ENCODE measurements around the gene GAN. TPM values are rescaled to one million over a fixed set of nuclear protein-coding genes. Genes with fewer than 3 reads are reported as not detected.
"Not testable (repeated sequence)": the region's sequence is repeated elsewhere in the genome, so short reads cannot be mapped to it uniquely, and the experiment has no call there.

GAN gene
- polyA plus RNA-seq, 1 donor = 3.6 TPM

DNA sequence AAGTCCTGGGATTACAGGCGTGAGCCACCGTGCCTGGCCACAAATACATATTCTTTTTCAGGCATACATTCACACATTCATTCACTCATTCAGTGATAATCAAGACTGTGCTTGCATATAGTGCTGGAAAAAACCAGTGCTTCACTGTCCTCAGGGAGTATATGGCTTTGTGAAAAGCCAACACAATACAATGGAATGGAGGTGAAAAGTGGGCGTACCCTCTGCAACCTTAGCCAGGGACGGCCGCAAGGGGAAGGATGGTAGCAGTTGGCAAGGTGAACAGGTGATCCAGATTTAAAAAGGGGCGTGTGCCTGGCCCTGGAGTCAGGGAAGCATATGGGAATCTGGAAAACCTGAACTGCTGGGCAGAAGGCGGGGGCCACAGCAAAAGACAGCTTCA, 18.1 kb upstream of the GAN start:
- DNase-seq = no peak

DNA sequence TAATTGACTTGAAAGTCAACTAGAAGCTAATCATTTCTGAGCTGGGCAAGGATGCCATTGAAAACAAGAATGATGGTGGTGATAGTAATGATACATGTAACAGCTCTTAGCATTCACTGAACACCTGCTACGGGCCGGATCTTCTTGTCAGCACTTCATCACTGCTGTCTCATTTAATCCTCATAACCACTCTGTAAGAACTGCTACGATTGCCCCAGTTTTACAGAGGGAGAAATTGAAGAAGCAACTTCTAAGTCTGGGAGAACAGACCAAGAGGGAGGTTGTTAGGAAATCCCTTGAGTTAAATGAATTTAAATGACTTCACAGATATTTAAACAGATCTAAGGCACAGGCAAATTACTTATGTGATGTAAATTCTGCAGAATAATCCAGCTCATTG, 7.0 kb upstream of the GAN start:
- DNase-seq = no peak

- DNase-seq = no peak
Measured at GRCh38 chr16:81310045-81310644, 4.6 kb upstream of the GAN start.

GRCh38 chr16:81311762-81312161, 3.0 kb upstream of the GAN start:
- no peak for DNase-seq

GRCh38 chr16:81313701-81314602, 810 bp upstream of the GAN start:
- no peak for DNase-seq

GRCh38 chr16:81315271-81316175, 761 bp downstream of the GAN start:
- peak; percentile 35 for DNase-seq

DNA sequence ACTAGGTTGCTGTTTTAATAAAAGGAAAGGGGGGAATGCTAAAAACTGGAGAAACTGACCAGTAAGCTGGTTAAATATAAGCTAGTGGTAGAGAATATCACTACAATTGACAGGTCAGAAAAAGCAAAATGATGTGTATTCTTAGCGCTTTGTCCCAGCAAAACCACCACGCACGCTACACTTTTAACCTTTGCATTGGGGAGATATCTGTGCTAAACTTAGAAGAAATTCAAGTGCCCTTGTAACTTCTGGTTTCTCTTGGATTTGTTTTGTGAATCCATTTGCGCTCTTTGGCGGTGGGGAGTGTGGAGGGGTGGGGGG, 1.4 kb downstream of the GAN start:
- DNase-seq = no peak

DNA sequence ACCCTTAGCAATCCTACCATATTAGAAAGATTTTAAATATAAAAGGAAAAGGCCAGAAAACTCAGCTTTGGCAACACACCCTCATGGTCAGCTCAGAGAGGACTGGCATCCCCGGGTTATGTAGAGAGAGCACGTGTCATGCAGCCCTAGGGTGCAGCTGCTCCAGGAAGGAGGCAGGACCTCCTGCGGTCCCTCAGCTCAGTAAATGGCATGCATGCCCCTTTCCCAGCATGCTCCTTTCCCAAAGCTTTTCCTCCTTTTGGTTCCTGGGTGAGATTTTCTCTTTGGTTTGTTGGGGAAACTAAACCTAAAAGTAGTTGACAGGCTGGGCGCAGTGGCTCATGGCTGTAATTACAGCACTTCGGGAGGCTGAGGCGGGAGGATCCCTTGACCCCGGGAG, 3.9 kb downstream of the GAN start:
- DNase-seq = no peak

DNA sequence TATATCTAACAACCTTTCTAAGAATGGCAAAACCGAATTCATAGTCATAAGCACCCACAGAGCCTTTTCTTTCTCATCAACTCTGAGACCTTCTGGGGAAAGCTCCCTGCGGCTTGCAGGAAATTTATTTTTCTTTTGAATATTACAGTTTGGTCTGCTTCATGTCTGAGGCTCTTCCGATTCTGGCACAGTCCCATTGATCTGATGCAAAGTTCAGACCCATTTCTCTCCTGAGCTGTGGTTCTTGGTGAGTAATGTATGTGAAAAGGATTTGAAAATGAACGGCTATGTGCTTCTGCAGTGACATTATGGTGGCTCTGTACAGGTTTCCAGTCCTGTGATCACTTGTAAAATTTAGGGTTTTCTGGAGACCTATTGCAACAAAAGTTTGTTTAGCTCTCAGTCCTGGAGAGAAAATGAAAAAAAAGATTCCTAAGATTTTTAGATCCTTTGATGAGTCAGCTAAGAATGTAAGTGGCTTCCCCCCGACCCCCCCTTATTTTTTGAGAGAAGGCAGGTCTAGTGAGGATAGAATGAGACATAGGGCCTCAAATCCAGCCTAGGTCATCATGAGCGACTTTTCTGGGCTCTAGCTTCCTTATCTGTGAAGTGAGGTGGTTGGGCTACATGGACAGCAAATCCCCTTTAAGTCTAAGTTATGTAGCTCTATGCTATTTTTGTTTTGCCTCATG, 4.6 kb downstream of the GAN start:
- no peak for DNase-seq

DNA sequence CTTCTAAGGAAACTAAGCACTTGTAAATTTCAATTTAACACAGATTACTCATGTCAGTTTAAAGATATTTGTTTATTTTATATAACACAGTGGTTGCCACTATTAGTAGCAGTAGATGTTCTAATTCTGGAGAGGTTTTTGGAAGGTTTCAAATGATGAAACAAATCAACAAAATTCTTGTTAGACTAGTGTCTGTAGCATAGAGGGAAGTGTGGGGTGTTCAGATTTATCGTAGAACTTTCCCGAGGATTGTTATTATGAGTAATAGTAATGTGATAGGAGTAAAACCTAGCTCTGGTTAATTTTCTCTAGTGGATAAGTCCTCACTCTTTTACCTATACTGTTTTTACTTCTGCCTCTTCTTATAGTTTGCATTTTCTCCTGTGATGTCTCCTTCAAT, 6.3 kb downstream of the GAN start:
- no peak for DNase-seq

DNA sequence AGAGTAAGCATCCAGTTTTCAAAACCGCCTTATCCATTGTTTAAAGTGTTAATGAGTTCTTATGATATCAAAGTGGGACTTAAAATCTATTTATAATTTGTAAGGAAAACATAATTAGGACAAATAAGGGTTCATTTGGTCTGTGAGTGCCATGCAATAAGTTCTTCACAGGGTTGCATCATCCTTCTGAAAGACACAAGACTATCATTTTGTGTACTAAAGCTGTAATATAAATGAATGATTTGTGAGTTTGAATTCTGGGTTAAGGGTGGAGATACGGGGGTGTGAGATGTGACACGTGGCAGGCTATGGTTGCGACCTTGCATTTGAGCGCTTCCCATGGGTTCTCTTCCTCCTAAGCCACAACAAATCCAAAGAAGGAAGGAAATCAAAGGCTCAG, 6.8 kb downstream of the GAN start:
- no peak for DNase-seq

- no peak for DNase-seq
Measured at GRCh38 chr16:81324808-81325207, 10.0 kb downstream of the GAN start.

- DNase-seq = no peak
Measured at GRCh38 chr16:81327011-81327410, 12.2 kb downstream of the GAN start.

DNA sequence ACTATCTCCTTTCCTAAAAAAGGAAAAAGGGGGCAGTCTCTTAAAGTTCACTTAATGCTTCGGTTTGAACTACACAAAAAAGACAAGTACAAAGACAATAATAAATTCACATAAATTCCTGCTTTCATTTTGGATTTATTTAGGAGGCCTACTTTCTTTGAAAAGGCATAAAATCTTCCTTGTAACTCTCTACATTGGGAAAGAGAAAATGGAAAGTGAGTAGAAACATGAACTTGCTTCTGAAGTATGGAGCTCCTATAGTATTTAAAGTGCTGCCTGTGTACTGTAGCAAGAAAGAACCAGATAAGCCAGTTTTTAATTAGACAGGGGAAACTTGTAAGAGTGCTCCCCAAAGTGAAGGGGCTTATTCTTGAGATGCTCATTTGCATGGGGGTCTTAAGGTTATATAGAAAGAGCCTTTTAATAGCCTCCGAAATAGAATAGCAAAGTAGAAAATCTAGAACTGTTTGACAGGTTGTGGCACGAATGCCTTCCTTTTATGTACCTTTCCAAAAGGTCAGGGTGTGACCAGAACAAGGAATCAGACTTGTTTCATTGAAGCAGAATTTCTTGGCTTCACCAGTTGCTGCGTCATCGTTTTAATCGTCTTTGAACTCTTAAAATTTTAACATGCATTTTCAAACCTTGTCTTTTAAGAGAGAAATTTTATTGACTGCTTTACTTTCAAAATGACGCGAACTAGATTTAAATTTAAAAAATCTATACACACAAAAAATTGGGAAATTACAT, 12.9 kb downstream of the GAN start:
- DNase-seq = no peak

GRCh38 chr16:81329947-81330346, 15.2 kb downstream of the GAN start:
- no peak for DNase-seq

DNA sequence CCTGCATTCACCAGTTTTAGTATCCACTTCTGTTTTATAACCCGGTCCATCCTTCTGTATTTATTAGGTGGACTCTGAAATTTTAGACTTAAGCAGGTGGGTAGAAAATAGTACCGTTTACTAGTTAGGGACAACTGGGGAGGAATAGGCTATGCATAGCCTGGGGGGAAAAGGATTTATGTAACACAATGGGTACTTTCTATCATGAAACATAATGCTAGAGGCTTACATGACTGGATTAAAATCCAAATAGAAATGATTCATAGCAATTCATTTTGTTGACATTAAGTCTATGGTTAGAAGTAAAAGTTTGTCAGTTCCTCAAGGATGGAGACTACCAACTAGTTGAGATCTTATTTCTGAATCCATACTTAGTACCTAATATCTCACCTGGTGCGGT, 18.6 kb downstream of the GAN start:
- DNase-seq = no peak

DNA sequence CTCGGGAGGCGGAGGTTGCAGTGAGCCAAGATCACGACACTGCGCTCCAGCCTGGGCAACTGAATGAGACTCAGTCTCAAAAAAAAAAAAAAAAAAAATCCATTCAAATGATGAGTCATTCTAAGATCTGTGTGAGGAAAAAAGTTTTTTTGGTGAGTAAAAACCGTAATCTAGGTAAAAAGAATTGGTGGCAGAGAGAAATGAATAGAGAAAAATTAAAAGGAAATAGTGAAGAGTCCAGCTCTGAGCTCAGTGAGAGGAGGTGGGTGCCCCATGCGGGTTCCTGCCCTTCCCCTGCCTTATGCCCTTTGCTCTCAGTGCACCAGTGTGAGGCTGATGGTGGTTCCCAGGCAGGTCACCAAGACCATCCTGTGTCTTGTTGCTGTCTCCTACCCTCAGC, 20.9 kb downstream of the GAN start:
- DNase-seq = no peak

- no peak for DNase-seq
Measured at GRCh38 chr16:81337097-81337496, 22.3 kb downstream of the GAN start.

DNA sequence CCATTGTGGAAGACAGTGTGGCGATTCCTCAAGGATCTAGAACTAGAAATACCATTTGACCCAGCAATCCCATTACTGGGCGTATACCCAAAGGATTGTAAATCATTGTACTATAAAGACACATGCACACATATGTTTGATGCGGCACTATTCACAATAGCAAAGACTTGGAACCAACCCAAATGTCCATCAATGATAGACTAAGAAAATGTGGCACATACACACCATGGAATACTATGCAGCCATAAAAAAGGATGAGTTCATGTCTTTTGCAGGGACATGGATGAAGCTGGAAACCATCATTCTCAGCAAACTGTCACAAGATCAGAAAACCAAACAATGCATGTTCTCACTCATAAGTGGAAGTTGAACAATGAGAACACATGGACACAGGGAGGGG, 30.4 kb downstream of the GAN start:
- DNase-seq = not testable (repeated sequence)

DNA sequence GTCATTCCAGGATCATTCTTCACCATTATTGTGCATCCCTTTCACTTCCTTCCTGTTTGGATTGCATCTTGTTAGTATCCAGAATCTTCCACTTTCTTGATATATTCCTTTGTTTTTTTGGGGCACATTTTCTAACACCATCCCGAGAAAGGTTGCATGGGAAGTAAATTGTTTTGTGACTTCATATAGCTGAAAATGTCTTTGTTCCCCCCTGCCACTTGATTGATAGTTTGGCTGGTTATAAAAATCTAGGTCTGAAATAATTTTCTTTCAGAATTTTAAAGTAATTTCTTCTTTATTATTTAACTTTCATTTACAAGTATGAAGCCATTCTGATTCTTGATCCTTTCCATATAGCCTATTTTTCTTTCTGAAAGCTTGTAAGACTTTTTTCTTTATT, 32.7 kb downstream of the GAN start:
- DNase-seq = no peak

DNA sequence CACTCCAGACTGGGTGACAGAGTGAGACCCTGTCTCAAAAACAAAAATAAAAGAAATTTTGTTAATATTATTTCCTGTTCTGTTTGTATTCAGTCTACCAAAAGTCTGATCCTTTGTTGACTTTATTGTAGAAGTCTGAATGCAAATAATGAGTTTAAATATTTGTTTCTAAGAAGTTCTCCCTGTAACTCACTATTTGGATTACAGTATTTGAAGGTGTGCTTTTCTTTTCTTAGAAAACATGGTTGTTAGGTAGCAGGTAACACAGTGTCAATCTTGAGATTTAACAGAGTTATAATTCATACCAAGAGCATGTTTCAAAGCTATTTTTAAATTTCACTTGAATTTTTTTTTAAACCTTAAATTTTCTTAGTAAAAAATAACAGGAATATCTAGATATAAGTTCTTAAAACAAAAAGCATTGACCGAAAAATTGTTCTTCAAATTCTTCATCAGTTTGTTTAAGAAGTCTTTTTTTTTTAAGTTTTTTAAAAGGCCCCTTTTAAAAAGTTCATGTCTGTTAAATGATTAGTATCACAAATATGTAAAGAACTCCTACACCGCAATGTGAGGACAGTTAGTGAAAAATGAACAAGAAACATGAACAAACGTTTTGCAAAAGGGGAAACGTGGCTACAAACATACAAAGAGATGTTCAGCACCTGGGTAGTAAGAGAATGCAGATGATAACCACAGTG, 35.0 kb downstream of the GAN start:
- DNase-seq = no peak
